Neural cell (in vitro differentiated cells): ENCODE measurements around the gene RABGAP1L. TPM values are rescaled to one million over a fixed set of nuclear protein-coding genes. Genes with fewer than 3 reads are reported as not detected.

Source experiments
- H2AFZ ChIP-seq: fragments of 200-600, 300-800 bp; sonication (generic), shearing (Covaris generic); 2 replicates; pipeline ENCODE4 v1.6.0; 2014; ENCODE audit warnings: low read depth, mild to moderate bottlenecking, antibody characterized with exemption, low read length, moderate library complexity
- H3F3A ChIP-seq: fragments of 200-600 bp; shearing (Covaris generic); 2 replicates; pipeline ENCODE4 v1.6.1; 2016; ENCODE audit warnings: mild to moderate bottlenecking, moderate library complexity, mixed read lengths, antibody characterized with exemption, low read length; ENCODE audit not compliant: insufficient read depth, poor library complexity, severe bottlenecking
- H3K27ac ChIP-seq: fragments of 200-600, 300-800 bp; sonication (generic), shearing (Covaris generic); 2 replicates; pipeline ENCODE4 v1.5.1; 2014; ENCODE audit warnings: mild to moderate bottlenecking, low read length, moderate library complexity
- H3K27me3 ChIP-seq: fragments of 300-800, 200-600 bp; sonication (generic), shearing (Covaris generic); 2 replicates; pipeline ENCODE4 v1.6.0; 2014; ENCODE audit warnings: mild to moderate bottlenecking, low read depth, low read length, moderate library complexity; ENCODE audit not compliant: insufficient read depth
- H3K36me3 ChIP-seq: fragments of 300-800, 200-600 bp; sonication (generic), shearing (Covaris generic); 2 replicates; pipeline ENCODE4 v1.5.1; 2014; ENCODE audit warnings: mild to moderate bottlenecking, antibody characterized with exemption, low read length, moderate library complexity; ENCODE audit not compliant: insufficient read depth
- H3K4me2 ChIP-seq: fragments of 300-800, 200-600 bp; sonication (generic), shearing (Covaris generic); 2 replicates; pipeline ENCODE4 v1.6.0; 2014; ENCODE audit warnings: mild to moderate bottlenecking, low read length
- H3K4me3 ChIP-seq: fragments of 300-800, 200-600 bp; sonication (generic), shearing (Covaris generic); 2 replicates; pipeline ENCODE4 v1.5.1; 2014; ENCODE audit warnings: mild to moderate bottlenecking, low read length, moderate library complexity
- H3K79me2 ChIP-seq: fragments of 200-600 bp; shearing (Covaris generic); replicated peaks from 2 replicates; pipeline ENCODE4 v1.6.0; 2014; ENCODE audit warnings: mild to moderate bottlenecking, low read length, moderate library complexity; ENCODE audit not compliant: insufficient read depth
- H3K9ac ChIP-seq: fragments of 300-800, 200-600 bp; sonication (generic), shearing (Covaris generic); 2 replicates; pipeline ENCODE4 v1.6.1; 2016; ENCODE audit warnings: mild to moderate bottlenecking, low read length, mixed read lengths
- H3K9me2 ChIP-seq: fragments of 200-600 bp; shearing (Covaris generic); 2 replicates; pipeline ENCODE4 v1.6.1; 2016; ENCODE audit warnings: mild to moderate bottlenecking, low read length, mixed read lengths; ENCODE audit not compliant: insufficient read depth
- H3K9me3 ChIP-seq: fragments of 200-600, 300-800 bp; sonication (generic), shearing (Covaris generic); 2 replicates; pipeline ENCODE4 v1.6.1; 2016; ENCODE audit warnings: mild to moderate bottlenecking, mixed run types, low read length, moderate library complexity, mixed read lengths
- H4K20me1 ChIP-seq: fragments of 200-600 bp; shearing (Covaris generic); 2 replicates; pipeline ENCODE4 v1.6.1; 2016; ENCODE audit warnings: mild to moderate bottlenecking, mixed run types; ENCODE audit not compliant: insufficient read depth
- CTCF ChIP-seq: fragments of 450-650 bp; IDR thresholded peaks from 2 replicates; pipeline ENCODE4 v1.5.1; 2014; ENCODE audit warnings: antibody characterized with exemption, mild to moderate bottlenecking, moderate library complexity; ENCODE audit not compliant: poor library complexity, severe bottlenecking
- EP300 ChIP-seq: fragments of 450-650 bp; conservative IDR thresholded peaks from 2 replicates; pipeline ENCODE4 v1.6.1; 2014; ENCODE audit warnings: antibody characterized with exemption, mild to moderate bottlenecking, moderate library complexity; ENCODE audit not compliant: poor library complexity, severe bottlenecking
- EZH2 ChIP-seq: fragments of 200-600, 300-800 bp; shearing (Covaris generic), sonication (generic); IDR thresholded peaks from 2 replicates; pipeline ENCODE4 v1.6.1; 2014; ENCODE audit warnings: antibody characterized with exemption, low read length, borderline replicate concordance, mild to moderate bottlenecking; ENCODE audit not compliant: insufficient read depth, poor library complexity, severe bottlenecking
- MXI1 ChIP-seq: fragments of 450-650 bp; conservative IDR thresholded peaks from 2 replicates; pipeline ENCODE4 v1.6.1; 2014; ENCODE audit warnings: antibody characterized with exemption, mild to moderate bottlenecking; ENCODE audit not compliant: poor library complexity, severe bottlenecking
- POLR2AphosphoS5 ChIP-seq: IDR thresholded peaks from 2 replicates; pipeline ENCODE4 v1.6.1; 2012
- RAD21 ChIP-seq: fragments of 450-650 bp; conservative IDR thresholded peaks from 2 replicates; pipeline ENCODE4 v1.6.1; 2014; ENCODE audit warnings: antibody characterized with exemption, mild to moderate bottlenecking, moderate library complexity
- REST ChIP-seq: IDR thresholded peaks from 2 replicates; pipeline ENCODE4 v1.6.1; 2012; ENCODE audit warnings: borderline replicate concordance
- SMC3 ChIP-seq: fragments of 450-650 bp; conservative IDR thresholded peaks from 2 replicates; pipeline ENCODE4 v1.6.1; 2014; ENCODE audit warnings: antibody characterized with exemption, mild to moderate bottlenecking, moderate library complexity; ENCODE audit not compliant: poor library complexity
- TAF1 ChIP-seq: IDR thresholded peaks from 2 replicates; pipeline ENCODE4 v1.6.1; 2012; ENCODE audit warnings: low read depth
- polyA plus RNA-seq: library from polyadenylated mRNA; depleted of rRNA; stranded (reverse); fragments of >200 nt; gene quantifications from 2 replicates; pipeline ENCODE4 v1.2.3, GENCODE V29; 2014

Gene RABGAP1L
- polyA plus RNA-seq, 1 donor from 2014 or later: 32.2 TPM

- Histone ChIP-seq H3K79me2 (no peaks in the 10 kb centered on the region), H4K20me1 (no peaks in the 10 kb centered on the region), H3F3A (no peaks in the 10 kb centered on the region), H3K36me3 (no peaks in the 10 kb centered on the region), H3K9me2 (no peaks in the 10 kb centered on the region), H2AFZ (no peak overlapping the region), H3K9me3 (no peaks in the 10 kb centered on the region), H3K27ac (no peak overlapping the region), H3K4me3 (no peak overlapping the region), H3K27me3 (no peaks in the 10 kb centered on the region), H3K4me2 (no peak overlapping the region), H3K9ac (no peak overlapping the region)
- no peak for TF ChIP-seq SMC3
- TF ChIP-seq REST: no peak
- TF ChIP-seq MXI1: no peak
- no peak for TF ChIP-seq RAD21
- TF ChIP-seq POLR2AphosphoS5: no peak
- TF ChIP-seq EP300: no peak
- TF ChIP-seq CTCF: no peak
- no peak for TF ChIP-seq TAF1
- no peak for TF ChIP-seq EZH2
These were observed 38.9 kb downstream of the RABGAP1L start for GRCh38 chr1:174198202-174198601.

GRCh38 chr1:174200746-174201145 lies 41.4 kb downstream of the RABGAP1L start:
- H3K79me2 ChIP-seq: no peaks in the 10 kb centered on the region
- H3K27ac ChIP-seq: no peak overlapping the region
- H3K36me3 ChIP-seq: no peaks in the 10 kb centered on the region
- H3K4me2 ChIP-seq: no peak overlapping the region
- H3K9me2 ChIP-seq: no peaks in the 10 kb centered on the region
- TF ChIP-seq CTCF (no peak), MXI1 (no peak), EZH2 (no peak), TAF1 (no peak), REST (no peak), POLR2AphosphoS5 (no peak), EP300 (no peak), RAD21 (no peak), SMC3 (no peak)
- no peak overlapping the region for H2AFZ ChIP-seq
- H3K27me3 ChIP-seq: no peaks in the 10 kb centered on the region
- H4K20me1 ChIP-seq: no peaks in the 10 kb centered on the region
- H3K9me3 ChIP-seq: no peaks in the 10 kb centered on the region
- H3F3A ChIP-seq: no peaks in the 10 kb centered on the region
- no peak overlapping the region for H3K4me3 ChIP-seq
- no peak overlapping the region for H3K9ac ChIP-seq
